Panc1 (cell line): ENCODE data around the gene KLHL15. TPM values are rescaled to one million over a fixed set of nuclear protein-coding genes. Genes with fewer than 3 reads are reported as not detected.

Experiments used
- ATAC-seq: fragments of 200-7000 bp; cut with Tn5 transposase; 2 replicates; pipeline ENCODE4 v1.9.1; 2020; ENCODE audit warnings: mild to moderate bottlenecking, moderate library complexity
- BruUV-seq: library from RNA; stranded (reverse); fragments of 400-500 nt; replicated peaks from 2 replicates; lab custom pipeline; 2021; lab: Mats Ljungman, UMichigan
- CTCF ChIA-PET: fragments of 300-600 bp; sonication (Branson Sonifier 250); formaldehyde crosslinking; loops from one replicate; lab custom pipeline; 2022; ENCODE audit warnings: antibody characterized with exemption; lab: Charles Lee
- POLR2A ChIA-PET: fragments of 300-600 bp; sonication (Branson Sonifier 250); formaldehyde crosslinking; loops from one replicate; lab custom pipeline; 2022; ENCODE audit warnings: antibody characterized with exemption; lab: Charles Lee
- DNase-seq: peaks from one replicate; pipeline ENCODE4 v3.0.0-alpha.2; 2010; ENCODE audit warnings: low read depth, low spot score
- H3K27ac ChIP-seq: 2 replicates; pipeline ENCODE4 v1.5.1; 2011; ENCODE audit warnings: mild to moderate bottlenecking, low read length, inconsistent platforms
- H3K27me3 ChIP-seq: fragments of 200-500 bp; sonication (Bioruptor generic); 2 replicates; pipeline ENCODE4 v1.6.0; 2014; ENCODE audit warnings: low read length, inconsistent platforms; ENCODE audit not compliant: control insufficient read depth, insufficient read depth
- H3K36me3 ChIP-seq: fragments of 200-500 bp; sonication (Bioruptor generic); 2 replicates; pipeline ENCODE4 v1.5.1; 2014; ENCODE audit warnings: inconsistent platforms, mild to moderate bottlenecking, low read length, moderate library complexity; ENCODE audit not compliant: control insufficient read depth, insufficient read depth
- H3K4me1 ChIP-seq: 2 replicates; pipeline ENCODE4 v1.5.1; 2011; ENCODE audit warnings: inconsistent platforms, mild to moderate bottlenecking, low read length, moderate library complexity; ENCODE audit not compliant: control insufficient read depth, insufficient read depth
- H3K4me3 ChIP-seq, 2 experiments: 2 replicates each; pipeline ENCODE4 v1.5.1; 2011 to 2012; ENCODE audit warnings: low read depth in 2 of 2, low read length in 2 of 2, mild to moderate bottlenecking in 2 of 2, inconsistent platforms in 1 of 2, moderate library complexity in 1 of 2
- H3K9me3 ChIP-seq: fragments of 200-500 bp; sonication (Bioruptor generic); 2 replicates; pipeline ENCODE4 v1.5.1; 2014; ENCODE audit warnings: low read depth, mild to moderate bottlenecking, inconsistent platforms, low read length, moderate library complexity; ENCODE audit not compliant: control insufficient read depth, insufficient read depth
- CTCF ChIP-seq: fragments of 450-650 bp; IDR thresholded peaks from 2 replicates; pipeline ENCODE4 v1.5.1; 2017; ENCODE audit warnings: mild to moderate bottlenecking
- POLR2AphosphoS5 ChIP-seq: IDR thresholded peaks from 2 replicates; pipeline ENCODE4 v1.6.1; 2012; ENCODE audit warnings: mild to moderate bottlenecking, low read depth, low read length, moderate library complexity
- REST ChIP-seq, 2 experiments: IDR thresholded peaks; 2 replicates each; pipeline ENCODE4 v1.6.1; 2011 to 2012; ENCODE audit warnings: low read depth in 2 of 2, control low read depth in 1 of 2, low read length in 1 of 2, mild to moderate bottlenecking in 1 of 2, moderate library complexity in 1 of 2; ENCODE audit not compliant: insufficient read depth in 1 of 2
- SIN3A ChIP-seq: IDR thresholded peaks from 2 replicates; pipeline ENCODE4 v1.6.1; 2012; ENCODE audit warnings: low read depth, mild to moderate bottlenecking, low read length, moderate library complexity, borderline replicate concordance; ENCODE audit not compliant: insufficient read depth
- TCF7L2 ChIP-seq: IDR thresholded peaks from 2 replicates; pipeline ENCODE4 v1.6.1; 2011; ENCODE audit warnings: mild to moderate bottlenecking, low read depth, low read length, inconsistent platforms
- in situ Hi-C: cut with HindIII; loops from 2 replicates; pipeline ENCODE4 v1.10.0; 2016; ENCODE audit warnings: low sequenced_read_pairs, low pct_unique_long_range_greater_than_20kb
- intact Hi-C: fragments of 100-400 bp; cut with micrococcal nuclease; formaldehyde crosslinking; loops from one replicate; pipeline ENCODE4 v1.10.0; 2022; ENCODE audit not compliant: unreplicated experiment
- total RNA-seq: library from RNA; stranded (reverse); gene quantifications from one replicate; pipeline ENCODE4 v1.2.1, GENCODE V29; 2021; ENCODE audit not compliant: unreplicated experiment

Gene KLHL15
- total RNA-seq, 1 experiment from 2014 or later, result 9.6 TPM

- no peak overlapping the region for H3K27ac ChIP-seq
- POLR2A ChIA-PET, result no interaction called here
- H3K4me1 ChIP-seq, result no peaks in the 10 kb centered on the region
- CTCF ChIA-PET, result no interaction called here
- BruUV-seq, result no TSS peak
- H3K4me3 ChIP-seq, result no peak overlapping the region
- H3K9me3 ChIP-seq, result no peaks in the 10 kb centered on the region
- intact Hi-C loops (no loop called here), in situ Hi-C loops (no loop called here)
- DNase-seq (no peak), ATAC-seq (no peak)
- TF ChIP-seq POLR2AphosphoS5 (no peak), CTCF (no peak)
- H3K27me3 ChIP-seq, result no peaks in the 10 kb centered on the region
- peaks cover 3% of the 10 kb centered on the region; the same call in 1 of the 2 replicates for H3K36me3 ChIP-seq
These were observed 24.2 kb downstream of the KLHL15 start for GRCh38 chrX:24002792-24003191.

- Histone ChIP-seq H3K9me3 (no peaks in the 10 kb centered on the region), H3K4me3 (no peak overlapping the region), H3K4me1 (no peaks in the 10 kb centered on the region), H3K27me3 (no peaks in the 10 kb centered on the region), H3K36me3 (peaks cover 3% of the 10 kb centered on the region; the same call in 1 of the 2 replicates), H3K27ac (no peak overlapping the region)
- no peak for TF ChIP-seq CTCF
- DNase-seq (no peak), ATAC-seq (no peak)
- BruUV-seq, result no TSS peak
- POLR2A ChIA-PET, result no interaction called here
- in situ Hi-C loops (no loop called here), intact Hi-C loops (no loop called here)
- CTCF ChIA-PET, result no interaction called here
These were observed 24.8 kb downstream of the KLHL15 start for GRCh38 chrX:24002167-24002566.

GRCh38 chrX:23999671-24000070 is 27.3 kb downstream of the KLHL15 start:
- no peak for TF ChIP-seq CTCF
- no peak for TF ChIP-seq POLR2AphosphoS5
- no peak for TF ChIP-seq TCF7L2
- TF ChIP-seq REST (IDR thresholded peaks at IDR 0.05; ENCODE audit: insufficient read depth in 1 of 2, low read depth in 2 of 2, low read length in 1 of 2), result no peak
- TF ChIP-seq SIN3A, result no peak
- no peaks in the 10 kb centered on the region for H3K27me3 ChIP-seq
- TSS peak; percentile 50 for BruUV-seq
- no peaks in the 10 kb centered on the region for H3K9me3 ChIP-seq
- intact Hi-C loops (no loop called here), in situ Hi-C loops (no loop called here)
- no peak for DNase-seq
- POLR2A ChIA-PET, result no interaction called here
- no peaks in the 10 kb centered on the region for H3K4me1 ChIP-seq
- ATAC-seq, result no peak
- H3K27ac ChIP-seq, result no peak overlapping the region
- CTCF ChIA-PET, result interaction anchor here (0.7 kb wide), 1 partner anchor 794 kb away, joined by 8 read pairs; no protein-coding TSS in a partner anchor
- H3K36me3 ChIP-seq, result peaks cover 3% of the 10 kb centered on the region; the same call in 1 of the 2 replicates
- H3K4me3 ChIP-seq, result no peak overlapping the region
